GM18861 (cell line): ENCODE results near the gene REC114.
"Not testable (repeated sequence)": the region's sequence is repeated elsewhere in the genome, so short reads cannot be mapped to it uniquely, and the experiment has no call there.

Experiments
- ATAC-seq: cut with Tn5 transposase; IDR thresholded peaks from one replicate; pipeline ENCODE4 v1.9.1; 2021; ENCODE audit not compliant: unreplicated experiment

Gene REC114

DNA sequence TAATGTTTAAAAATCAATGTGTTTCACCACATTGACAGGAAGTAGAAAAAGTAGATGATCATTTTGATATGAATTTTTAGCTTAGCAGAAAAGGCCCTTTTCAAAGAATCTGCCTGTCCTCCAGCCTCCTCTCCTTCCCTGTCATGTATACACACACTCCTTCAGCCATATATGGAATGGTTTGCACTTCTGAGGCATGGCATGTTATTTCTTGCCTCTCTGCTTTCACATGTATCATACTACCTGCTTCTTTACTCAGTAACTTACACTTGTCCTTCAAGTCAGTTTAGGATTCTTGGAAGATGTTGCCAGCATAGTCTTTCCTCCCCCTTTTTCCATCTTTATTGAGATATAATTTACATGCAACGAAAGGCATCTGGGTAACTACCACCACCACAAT, 79.0 kb downstream of the REC114 start:
- ATAC-seq = no peak

DNA sequence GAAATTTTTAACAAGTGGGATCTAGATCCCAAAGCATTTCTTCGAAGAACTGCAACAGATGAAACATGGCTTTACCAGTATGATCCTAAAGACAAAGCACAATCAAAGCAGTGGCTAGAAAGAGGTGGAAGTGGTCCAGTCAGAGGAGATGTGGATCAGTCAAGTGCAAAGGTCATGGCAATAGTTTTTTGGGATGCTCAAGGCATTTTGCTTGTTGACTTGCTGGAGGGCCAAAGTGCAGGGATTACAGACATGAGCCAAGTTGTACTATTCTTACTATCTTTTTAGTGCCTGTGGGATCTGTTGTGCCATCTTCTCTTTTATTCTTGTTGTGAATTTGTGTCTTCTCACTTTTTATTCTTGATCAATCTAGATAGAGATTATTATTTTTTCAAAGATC, 82.0 kb downstream of the REC114 start:
- no peak for ATAC-seq

DNA sequence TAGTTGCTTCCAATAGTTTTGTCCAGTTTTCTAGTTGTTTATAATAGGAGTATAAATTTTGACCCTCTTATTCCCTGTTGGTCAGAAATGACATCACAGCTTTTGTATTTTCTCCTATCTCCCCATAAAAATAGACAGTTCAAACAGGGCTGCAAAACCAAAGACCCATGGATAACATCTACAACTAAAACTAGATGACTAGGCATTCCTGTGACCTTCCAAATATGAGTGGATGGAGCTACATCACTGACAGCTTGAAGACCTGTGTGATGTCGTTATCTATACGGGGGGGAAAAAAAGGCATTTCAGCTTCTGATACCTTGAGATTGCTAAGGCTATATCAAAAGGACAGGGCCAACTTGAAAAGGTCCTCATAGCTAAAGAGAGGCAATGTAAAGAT, 84.6 kb downstream of the REC114 start:
- ATAC-seq = no peak

DNA sequence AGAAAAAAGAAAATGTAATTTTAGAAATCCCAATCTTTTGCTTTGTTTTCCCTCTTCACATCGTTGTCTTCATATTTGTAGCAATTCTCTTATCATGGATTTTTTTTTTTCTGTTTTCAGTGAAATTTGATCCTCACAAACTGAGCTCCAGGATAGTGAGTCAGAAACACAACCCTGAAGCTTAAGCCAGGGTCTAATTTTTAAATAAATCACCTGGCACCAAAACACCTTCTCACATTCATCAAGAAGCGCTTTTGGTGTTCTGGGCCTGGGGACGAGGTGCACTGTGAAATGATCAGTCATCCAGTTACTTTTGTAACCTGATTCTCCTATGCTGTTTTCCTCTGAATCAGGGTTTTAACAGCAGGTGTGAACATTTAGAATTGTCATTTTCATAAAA, 87.7 kb downstream of the REC114 start:
- ATAC-seq = no peak

DNA sequence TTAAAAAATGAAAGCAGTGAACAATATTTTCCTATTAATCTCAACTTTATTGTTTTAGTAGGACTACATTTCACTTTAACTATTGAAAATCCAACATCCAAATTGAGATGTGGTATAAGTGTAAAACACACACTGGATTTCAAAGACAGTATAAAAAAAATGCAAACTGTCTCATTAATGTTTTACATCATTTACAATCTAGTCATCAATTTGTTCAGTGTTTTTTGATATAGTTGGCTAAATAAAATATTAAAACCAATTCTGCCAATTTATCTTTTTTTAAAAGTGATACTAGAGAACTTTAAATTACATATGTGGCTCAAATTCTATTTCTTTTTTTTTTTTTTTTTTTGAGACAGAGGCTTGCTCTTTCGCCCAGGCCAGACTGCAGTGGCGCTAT, 95.2 kb downstream of the REC114 start:
- ATAC-seq = no peak

DNA sequence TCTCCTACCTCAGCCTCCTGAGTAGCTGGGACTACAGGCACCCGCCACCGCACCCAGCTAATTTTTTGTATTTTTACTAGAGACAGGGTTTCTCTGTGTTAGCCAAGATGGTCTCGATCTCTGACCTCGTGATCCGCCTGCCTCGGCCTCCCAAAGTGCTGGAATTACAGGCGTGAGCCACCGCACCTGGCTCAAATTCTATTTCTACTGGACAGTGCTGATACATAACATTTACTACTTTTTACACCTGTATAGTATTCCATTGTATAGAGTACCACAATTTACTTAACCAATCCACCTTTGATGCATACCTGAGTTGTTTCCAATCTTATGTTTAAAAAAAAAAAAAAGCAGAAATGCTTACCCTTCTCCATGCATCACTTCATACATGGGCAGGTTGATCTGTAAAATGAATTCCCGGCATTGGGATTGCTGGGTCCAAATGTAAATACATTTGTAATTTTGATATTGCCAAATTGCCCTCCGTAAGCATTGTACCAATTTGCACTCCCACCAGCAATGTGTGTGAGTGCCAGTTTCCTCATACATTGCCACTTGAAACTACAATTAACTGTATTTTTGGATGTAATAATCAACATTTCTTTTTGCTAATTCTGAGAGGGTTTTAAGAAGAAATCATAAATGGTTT, 95.7 kb downstream of the REC114 start:
- no peak for ATAC-seq

DNA sequence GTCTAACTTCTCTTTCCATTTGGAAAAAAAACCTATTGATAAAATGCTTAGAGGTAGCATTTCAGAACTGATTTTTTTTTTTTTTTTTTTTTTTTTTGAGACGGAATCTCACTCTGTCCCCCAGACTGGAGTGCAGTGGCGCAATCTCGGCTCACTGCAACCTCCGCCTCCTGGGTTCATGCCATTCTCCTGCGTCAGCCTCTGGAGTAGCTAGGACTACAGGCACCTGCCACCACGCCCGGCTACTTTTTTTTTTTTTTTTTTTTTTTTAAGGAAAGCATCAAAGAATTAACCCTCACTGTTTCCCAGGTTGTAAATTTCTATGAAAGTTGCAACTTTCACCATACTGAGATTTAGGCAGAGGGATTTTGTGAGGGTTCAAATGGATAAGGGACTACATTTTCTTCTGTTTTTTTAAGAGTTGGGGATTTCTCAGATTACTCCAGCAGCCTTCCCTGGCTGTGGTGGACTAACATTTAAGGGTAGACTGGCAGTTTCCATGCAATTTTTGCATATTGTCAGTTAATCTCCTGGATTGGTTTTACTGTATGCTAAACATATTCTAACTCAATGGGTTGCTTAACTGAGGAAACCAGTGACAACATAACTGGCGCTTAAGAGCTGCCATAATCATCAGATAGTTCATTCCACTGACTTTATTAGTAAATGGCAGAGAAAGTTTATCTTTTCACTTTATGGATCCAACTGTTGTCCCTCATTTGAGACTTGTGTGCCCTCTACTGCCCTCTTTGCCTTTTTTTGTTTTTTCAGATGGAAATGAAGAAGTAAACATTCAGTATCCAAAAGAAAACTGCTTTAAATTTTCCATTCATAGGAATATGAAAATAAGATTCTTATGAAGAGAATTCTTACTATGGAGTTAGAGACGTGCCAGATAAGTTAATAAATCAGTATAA, 96.5 kb downstream of the REC114 start:
- ATAC-seq = no peak

DNA sequence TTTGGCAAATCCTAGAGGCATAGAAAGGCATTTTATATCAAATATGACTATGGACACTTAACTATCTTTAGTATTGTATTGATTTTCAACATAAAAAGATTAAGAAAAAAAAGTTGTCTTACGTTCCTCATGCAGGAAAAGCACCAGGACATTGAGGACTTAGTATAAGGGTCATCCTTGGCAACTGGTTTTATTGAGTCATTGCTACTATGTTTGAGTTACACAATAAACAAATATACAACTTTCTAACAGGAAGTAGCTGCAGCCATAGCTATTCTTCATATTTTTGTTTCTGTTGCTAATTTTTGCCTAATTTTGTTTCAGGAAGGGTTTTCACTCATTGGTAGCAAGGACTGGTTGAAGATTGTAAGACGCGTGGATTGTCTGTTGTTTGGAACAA, 97.2 kb downstream of the REC114 start:
- no peak for ATAC-seq

DNA sequence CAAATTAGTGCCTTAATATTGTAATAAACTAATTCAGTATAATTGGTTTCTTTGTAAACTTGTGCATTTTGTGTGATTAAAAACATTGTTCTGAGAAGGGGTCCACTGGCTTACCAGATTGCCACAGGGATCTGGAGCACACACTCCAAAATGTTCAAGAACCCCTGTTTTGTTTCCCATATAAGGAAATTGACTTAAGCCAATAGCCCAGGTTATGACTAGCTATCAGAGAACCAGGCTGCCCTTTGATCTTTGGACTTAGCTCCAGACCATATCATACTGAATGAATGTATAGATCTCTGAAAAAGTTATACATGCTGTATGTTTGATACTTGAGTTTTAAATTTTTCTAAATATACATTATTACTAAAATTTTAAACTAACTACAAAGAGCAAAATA, 98.5 kb downstream of the REC114 start:
- ATAC-seq = no peak

DNA sequence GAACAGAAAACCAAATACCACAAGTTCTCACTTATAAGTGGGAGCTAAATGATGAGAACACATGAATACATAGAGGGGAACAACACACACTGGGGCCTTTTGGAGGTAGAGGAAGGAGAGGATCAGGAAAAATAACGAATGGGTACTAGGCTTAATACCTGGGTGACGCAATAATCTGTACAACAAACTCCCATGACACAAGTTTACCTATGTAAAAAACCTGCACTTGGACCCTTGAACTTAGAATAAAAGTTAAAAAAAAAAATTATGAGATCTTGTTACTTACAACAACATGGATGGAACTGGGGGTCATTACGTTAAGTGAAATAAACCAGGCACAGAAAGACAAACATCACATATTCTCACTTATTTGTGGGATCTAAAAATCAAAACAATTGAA, 106.0 kb downstream of the REC114 start:
- ATAC-seq = not testable (repeated sequence)

DNA sequence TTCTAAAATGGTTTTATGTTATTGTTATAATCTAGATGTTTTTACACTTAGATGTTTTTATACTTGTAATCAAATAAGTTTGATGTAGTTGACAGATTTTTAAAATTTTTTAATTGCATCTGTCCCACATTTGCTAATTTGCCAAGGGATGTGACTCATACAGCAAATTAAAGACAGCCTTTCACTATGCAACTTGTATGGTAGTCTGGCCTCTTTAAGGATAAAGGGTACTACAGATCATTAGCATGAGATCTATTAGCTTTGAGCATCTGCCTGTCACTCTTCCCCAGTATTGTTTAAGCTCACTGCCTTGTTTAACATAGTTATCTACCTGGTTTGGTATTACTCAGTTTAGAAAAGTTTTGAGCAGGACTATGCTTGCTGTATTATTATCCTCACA, 107.2 kb downstream of the REC114 start:
- ATAC-seq = no peak

DNA sequence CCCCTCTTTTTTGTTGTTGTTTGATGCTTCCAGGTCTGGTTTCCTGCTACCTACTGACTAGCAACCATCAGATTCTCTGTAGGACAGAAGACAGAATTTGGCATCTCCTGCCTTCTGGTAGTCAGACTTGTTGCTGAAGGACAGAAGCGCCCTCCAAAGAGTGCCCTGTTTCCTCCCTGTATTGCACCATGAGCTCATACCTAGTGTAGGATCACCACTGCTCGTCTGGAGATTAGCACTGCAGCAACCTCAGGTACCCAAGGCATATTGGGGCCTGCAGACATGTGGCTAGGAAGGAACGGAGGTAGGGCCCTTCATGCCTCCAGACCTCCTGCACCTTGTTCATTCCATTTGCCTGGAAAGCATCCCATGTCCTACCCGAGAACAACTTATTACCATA, 112.1 kb downstream of the REC114 start:
- ATAC-seq = no peak

DNA sequence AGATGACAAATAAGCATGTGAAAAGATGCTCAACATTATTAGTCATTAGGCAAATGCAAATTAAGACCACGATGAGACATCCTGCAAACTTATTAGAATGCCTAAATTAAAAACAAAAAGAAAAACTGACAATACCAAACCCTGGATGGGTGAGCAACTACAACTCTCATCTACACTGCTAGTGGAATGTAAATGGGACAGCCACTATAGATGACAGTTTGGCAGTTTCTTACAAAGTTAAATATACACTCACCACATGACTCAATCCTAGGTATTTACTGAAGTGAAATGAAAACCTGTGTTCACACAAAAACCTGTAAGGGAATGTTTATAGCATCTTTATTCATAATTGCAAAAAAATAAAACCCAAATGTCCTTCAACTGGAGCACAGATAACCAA, 115.6 kb downstream of the REC114 start:
- no peak for ATAC-seq

DNA sequence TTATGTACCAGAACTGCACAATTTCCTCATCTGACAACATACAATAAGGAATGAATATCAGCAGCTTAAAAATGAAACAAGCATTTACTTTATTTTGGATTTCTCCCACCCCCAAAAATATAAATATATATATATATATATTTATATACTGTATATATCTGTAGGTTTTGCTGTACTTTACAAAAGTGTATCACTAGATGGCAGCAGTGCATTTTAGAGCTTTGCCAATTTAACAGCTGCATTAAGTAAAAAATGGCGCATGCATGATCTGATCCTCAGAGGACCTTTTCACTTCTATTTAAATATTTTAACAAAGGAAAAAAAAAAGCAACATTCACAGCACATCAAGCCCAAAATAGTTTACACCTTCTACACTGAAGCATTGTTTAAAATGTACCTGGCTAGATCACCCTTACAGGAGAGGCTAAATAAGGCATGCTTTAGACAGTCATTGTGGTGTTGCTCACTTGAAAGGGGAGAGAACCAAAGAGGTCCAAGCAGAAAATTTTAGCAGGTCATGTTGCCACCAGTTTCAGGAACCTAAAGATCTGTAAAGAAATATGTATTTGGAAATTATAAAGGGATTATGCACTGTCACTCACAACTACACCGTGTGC, 117.6 kb downstream of the REC114 start:
- no peak for ATAC-seq

DNA sequence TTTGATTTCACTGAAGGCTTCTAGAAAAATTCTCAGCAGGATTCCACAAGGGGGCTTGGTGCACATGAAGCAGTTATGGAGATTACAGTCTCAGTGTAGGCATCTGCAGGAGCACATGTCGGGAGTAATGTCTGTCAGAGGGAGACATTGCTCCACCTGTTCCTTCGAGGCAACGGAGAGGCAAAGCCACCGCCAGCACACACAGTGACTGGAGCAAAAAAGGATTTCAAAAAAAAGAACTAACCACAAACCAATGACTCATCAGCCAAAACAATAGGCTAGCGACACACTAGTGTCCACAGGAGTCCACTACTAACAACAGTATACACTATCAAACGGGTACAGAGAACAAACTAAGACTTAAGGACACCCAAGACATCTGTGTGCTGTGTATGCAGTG, 121.3 kb downstream of the REC114 start:
- ATAC-seq = no peak

DNA sequence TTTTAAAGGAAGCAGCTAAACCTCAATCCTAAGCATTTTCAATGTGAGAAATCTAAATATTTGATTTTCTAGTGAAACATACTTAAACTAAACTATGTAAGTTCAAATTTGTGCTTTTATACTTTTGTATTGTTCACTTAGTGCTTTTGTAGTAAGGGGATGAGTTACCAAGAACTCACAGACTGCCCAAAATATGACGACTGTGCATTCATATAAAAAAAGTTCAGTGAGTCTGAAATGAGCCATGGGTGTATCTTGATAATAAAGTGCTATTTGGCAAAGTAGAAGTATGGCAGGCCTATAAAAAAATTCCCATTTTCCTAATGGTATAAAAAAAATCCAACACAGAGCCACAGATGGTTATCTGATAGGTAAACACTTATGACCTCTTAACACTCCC, 124.1 kb downstream of the REC114 start:
- no peak for ATAC-seq

DNA sequence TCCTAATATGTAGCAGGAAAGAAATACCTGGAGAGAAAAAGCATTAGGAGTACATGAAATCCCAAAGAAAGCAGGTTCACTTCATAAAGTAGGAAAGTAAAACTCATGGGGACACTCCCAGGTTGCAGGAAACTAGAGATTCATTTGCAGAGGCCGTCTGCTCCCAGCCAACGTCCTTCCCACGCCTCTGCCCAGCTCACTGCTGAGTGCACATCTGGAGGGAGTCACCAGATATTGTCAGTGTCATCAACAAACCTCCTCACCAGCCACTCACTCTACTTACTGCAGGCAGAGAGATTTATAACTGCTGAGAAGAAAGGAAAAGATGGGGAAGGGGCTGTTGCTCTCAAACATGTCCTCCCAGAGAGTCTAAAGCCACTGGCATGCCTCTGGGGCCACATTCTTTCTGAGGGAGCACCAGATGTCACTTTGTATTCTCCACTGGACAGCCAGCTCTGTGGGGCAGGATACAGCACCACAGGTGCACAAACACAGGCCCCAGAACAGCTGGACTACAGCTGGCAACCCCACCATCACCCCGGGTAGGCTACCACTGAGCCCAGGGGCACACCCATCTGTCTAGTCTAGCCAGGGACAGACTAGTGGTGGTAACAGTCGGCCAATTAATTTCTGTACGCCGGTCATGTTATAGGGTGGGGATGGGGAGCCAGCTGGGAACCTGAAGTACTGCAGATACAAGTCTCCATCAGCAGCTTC, 125.8 kb downstream of the REC114 start:
- no peak for ATAC-seq

DNA sequence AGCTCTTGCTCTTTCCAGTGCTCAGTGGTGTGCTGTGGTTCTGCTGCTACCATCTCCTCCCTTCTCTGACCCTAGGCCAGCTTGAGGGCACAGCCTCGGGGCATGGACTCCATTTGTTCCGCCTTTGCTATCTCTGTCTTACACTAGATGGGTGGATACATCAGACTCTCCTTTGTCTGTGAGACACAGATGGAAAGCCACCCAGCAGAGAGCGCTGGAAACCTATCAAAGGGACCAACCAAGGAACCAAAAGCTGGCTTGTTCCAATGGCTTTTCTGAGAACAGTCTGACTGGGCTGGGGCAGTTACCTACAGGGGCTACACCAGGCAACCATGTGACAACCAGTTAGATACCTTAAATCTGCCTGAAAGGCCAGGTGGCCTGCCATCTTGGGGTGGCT, 126.4 kb downstream of the REC114 start:
- no peak for ATAC-seq

DNA sequence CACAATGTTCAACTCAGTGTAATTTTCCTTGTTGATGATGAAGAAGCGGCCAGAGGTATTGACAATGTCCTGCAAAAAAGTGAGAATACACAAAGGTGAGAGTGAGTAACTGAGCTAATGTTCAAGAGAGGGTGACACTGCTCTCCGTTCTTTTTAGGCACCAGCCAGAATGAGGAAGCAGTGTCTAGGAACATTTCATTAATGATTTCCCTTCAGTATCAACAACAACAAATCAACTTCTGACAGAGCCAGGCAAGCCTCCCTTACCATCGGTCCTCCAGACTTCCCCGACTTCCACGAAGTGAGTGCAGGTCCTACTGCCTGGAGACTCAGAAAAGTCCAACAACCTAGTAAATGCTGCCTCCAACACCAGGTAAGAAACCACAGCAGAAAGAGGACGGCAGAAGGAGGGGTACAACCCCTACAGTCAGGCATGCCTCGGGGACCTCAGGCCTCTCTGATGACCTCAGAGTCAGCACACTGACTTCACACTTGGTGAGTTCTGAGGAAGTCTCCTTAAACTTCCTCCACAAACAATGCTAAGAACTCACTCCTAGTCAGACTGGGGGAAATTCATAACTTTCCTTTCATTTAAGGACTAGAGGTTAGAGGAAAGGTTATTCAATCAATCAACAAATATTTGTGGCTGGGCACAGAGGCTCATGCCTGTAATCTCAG, 127.5 kb downstream of the REC114 start:
- ATAC-seq = no peak

DNA sequence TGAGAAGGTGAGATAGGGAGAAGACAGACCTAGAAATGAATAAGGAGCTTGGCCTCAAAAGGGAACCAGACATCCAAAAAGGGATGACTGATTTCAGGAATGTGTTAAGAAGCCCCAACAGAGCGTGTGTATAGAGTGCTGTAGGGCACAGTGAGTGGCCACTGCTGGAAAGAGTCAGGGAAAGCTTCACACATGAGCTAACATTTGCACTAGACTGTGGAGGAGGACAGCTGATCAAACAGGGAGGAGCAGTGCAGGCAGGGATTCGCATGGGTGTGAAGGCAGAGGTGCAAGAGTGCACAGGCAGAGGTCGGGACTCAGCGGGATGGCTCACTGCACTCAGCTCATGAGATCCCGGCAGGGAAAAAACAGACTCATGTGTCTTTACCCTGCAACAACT, 128.4 kb downstream of the REC114 start:
- ATAC-seq = no peak

DNA sequence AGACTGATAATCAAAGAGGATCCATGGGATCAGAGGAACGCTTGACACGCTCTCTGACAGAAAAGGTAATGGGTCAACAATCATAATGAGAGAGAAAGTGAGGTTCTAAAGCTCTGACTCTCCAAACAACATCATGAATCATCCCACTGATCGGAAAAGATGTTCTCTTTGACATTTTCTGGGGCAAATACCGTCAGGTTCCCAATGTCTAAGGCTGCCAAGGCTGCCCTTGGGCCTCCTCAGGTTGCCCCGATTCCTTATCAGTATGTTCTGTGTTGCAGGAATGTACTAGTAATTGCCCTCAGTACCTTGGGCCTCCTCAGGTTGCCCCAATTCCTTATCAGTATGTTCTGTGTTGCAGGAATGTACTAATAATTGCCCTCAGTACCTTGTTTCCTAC, 129.3 kb downstream of the REC114 start:
- ATAC-seq = no peak
